SK-N-SH treated with all-trans-retinoic acid at 6 μM for 48 hours (cell line): ENCODE measurements around the gene MRPL38.
"Not testable (repeated sequence)": the region's sequence is repeated elsewhere in the genome, so short reads cannot be mapped to it uniquely, and the experiment has no call there.

Experiments
- ZNF8 ChIP-seq: fragments of 450-650 bp; formaldehyde crosslinking; IDR thresholded peaks from 2 replicates; pipeline ENCODE4 v1.5.0; 2020; ENCODE audit warnings: mild to moderate bottlenecking, moderate library complexity
- TF ChIP-seq, protein P1 (sequence below): fragments of 250-450 bp; sonication (Bioruptor Pico); IDR thresholded peaks from 2 replicates; pipeline ENCODE4 v1.8.0; 2020; ENCODE audit warnings: mild to moderate bottlenecking, moderate library complexity, borderline replicate concordance

DNA sequence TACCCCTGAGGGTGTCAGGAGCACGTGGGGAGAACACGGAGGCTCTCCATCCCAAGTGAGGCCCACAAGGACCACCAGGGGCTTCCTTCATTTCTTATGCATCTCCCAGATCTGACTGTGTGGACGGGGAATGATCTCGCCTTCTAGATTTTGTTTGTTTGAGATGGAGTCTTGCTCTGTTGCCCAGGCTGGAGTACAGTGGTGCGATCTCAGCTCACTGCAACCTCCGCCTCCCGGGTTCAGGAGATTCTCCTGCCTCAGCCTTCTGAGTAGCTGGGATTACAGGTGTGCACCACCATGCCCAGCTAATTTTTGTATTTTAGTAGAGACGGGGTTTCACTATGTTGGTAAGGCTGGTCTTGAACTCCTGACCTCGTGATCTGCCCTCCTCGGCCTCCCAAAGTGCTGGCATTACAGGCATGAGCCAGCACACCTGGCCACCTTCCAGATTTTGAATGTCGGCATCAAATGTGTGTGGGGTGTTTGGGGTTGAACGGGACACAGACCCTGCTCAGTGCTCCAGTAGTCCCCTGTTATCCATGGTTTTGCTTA lies 35.9 kb downstream of the MRPL38 start:
- TF ChIP-seq, protein P1, sequence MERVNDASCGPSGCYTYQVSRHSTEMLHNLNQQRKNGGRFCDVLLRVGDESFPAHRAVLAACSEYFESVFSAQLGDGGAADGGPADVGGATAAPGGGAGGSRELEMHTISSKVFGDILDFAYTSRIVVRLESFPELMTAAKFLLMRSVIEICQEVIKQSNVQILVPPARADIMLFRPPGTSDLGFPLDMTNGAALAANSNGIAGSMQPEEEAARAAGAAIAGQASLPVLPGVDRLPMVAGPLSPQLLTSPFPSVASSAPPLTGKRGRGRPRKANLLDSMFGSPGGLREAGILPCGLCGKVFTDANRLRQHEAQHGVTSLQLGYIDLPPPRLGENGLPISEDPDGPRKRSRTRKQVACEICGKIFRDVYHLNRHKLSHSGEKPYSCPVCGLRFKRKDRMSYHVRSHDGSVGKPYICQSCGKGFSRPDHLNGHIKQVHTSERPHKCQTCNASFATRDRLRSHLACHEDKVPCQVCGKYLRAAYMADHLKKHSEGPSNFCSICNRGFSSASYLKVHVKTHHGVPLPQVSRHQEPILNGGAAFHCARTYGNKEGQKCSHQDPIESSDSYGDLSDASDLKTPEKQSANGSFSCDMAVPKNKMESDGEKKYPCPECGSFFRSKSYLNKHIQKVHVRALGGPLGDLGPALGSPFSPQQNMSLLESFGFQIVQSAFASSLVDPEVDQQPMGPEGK (CRISPR knock-in tag): not testable (repeated sequence)
- TF ChIP-seq ZNF8 (CRISPR knock-in tag): not testable (repeated sequence)
